HG03159 (cell line): ENCODE data around the gene SCRT2.
"Not testable (repeated sequence)": the region's sequence is repeated elsewhere in the genome, so short reads cannot be mapped to it uniquely, and the experiment has no call there.

Experiments
- ATAC-seq: cut with Tn5 transposase; IDR thresholded peaks from one replicate; pipeline ENCODE4 v1.9.1; 2021; ENCODE audit warnings: mild to moderate bottlenecking, moderate library complexity; ENCODE audit not compliant: unreplicated experiment

Gene SCRT2

GRCh38 chr20:701401-702129 is 26.0 kb upstream of the SCRT2 start:
- ATAC-seq, result no peak

- ATAC-seq, result no peak
These were observed 24.3 kb upstream of the SCRT2 start for GRCh38 chr20:699811-700338.

- no peak for ATAC-seq
These were observed 23.7 kb upstream of the SCRT2 start for GRCh38 chr20:699342-699741.

- no peak for ATAC-seq
These were observed 22.7 kb upstream of the SCRT2 start for GRCh38 chr20:698276-698675.

GRCh38 chr20:697826-698225 is 22.2 kb upstream of the SCRT2 start:
- ATAC-seq, result no peak

GRCh38 chr20:695165-695866 is 19.7 kb upstream of the SCRT2 start:
- no peak for ATAC-seq

- no peak for ATAC-seq
These were observed 18.9 kb upstream of the SCRT2 start for GRCh38 chr20:694496-694895.

- ATAC-seq, result not testable (repeated sequence)
These were observed 18.2 kb upstream of the SCRT2 start for GRCh38 chr20:693786-694185.

GRCh38 chr20:692044-692443 is 16.4 kb upstream of the SCRT2 start:
- no peak for ATAC-seq

GRCh38 chr20:689947-690346 is 14.3 kb upstream of the SCRT2 start:
- ATAC-seq, result no peak

GRCh38 chr20:689348-689747 is 13.7 kb upstream of the SCRT2 start:
- ATAC-seq, result no peak

GRCh38 chr20:688809-689212 is 13.2 kb upstream of the SCRT2 start:
- ATAC-seq, result no peak

GRCh38 chr20:687468-688203 is 12.0 kb upstream of the SCRT2 start:
- ATAC-seq, result no peak

GRCh38 chr20:684676-685319 is 9.2 kb upstream of the SCRT2 start:
- ATAC-seq, result no peak

- ATAC-seq, result no peak
These were observed 6.5 kb upstream of the SCRT2 start for GRCh38 chr20:682123-682522.

- ATAC-seq, result no peak
These were observed 5.1 kb upstream of the SCRT2 start for GRCh38 chr20:680638-681187.

GRCh38 chr20:677957-678356 is 2.4 kb upstream of the SCRT2 start:
- ATAC-seq, result no peak

GRCh38 chr20:676967-677366 is 1.4 kb upstream of the SCRT2 start:
- ATAC-seq, result no peak

GRCh38 chr20:676315-676937 is 824 bp upstream of the SCRT2 start:
- ATAC-seq, result no peak

GRCh38 chr20:675033-675452 is 559 bp downstream of the SCRT2 start:
- no peak for ATAC-seq
